ENCODE measurements around the gene ETNK2. TPM values are rescaled to one million over a fixed set of nuclear protein-coding genes. Genes with fewer than 3 reads are reported as not detected.
A peak's percentile ranks its signal among the peaks of the same experiment; 100 is the strongest.

ETNK2 gene
- total and polyA plus RNA-seq, 7 donors, result 0.62 to 1.7 (median 1.2) TPM

GRCh38 chr1:204106825-204107224, 45.0 kb downstream of the ETNK2 start:
- no peak for DNase-seq
- no peaks in the 10 kb centered on the region for H3K9me3 ChIP-seq
- no peak overlapping the region for H3K27ac ChIP-seq
- H3K36me3 ChIP-seq (ENCODE audit: insufficient read depth in 1 of 2, low read depth in 1 of 2), result no peaks in the 10 kb centered on the region
- H3K4me3 ChIP-seq, result no peak overlapping the region
- ATAC-seq, result no peak
- no peaks in the 10 kb centered on the region for H3K27me3 ChIP-seq (ENCODE audit: insufficient read depth in 3 of 3, low read length in 2 of 3)
- H3K4me1 ChIP-seq, result peaks cover 61% of the 10 kb centered on the region
- WGBS, 3 donors, result 96 to 100% (median 99%) methylated on average over 1 of the region's 1 CpG
- TF ChIP-seq CTCF (IDR thresholded peaks at IDR 0.05), result no peak
- intact Hi-C loops (cut with DNase I), result no loop called here

- H3K27me3 ChIP-seq (ENCODE audit: insufficient read depth in 3 of 3, low read length in 2 of 3), result no peaks in the 10 kb centered on the region
- no peak overlapping the region for H3K4me3 ChIP-seq
- ATAC-seq (no peak), DNase-seq (no peak)
- WGBS, 3 donors, result 84 to 86% (median 85%) methylated on average over 5 to 6 of the region's 6 CpGs
- intact Hi-C loops (cut with DNase I), result no loop called here
- H3K9me3 ChIP-seq, result no peaks in the 10 kb centered on the region
- no peak overlapping the region for H3K27ac ChIP-seq
- TF ChIP-seq CTCF (IDR thresholded peaks at IDR 0.05), result no peak
- peaks cover 56% of the 10 kb centered on the region for H3K4me1 ChIP-seq
- H3K36me3 ChIP-seq (ENCODE audit: insufficient read depth in 1 of 2, low read depth in 1 of 2), result no peaks in the 10 kb centered on the region
These were observed 46.7 kb downstream of the ETNK2 start for GRCh38 chr1:204105131-204105515.

GRCh38 chr1:204104331-204105130, 47.3 kb downstream of the ETNK2 start:
- intact Hi-C loops (cut with DNase I), result no loop called here
- H3K27me3 ChIP-seq (ENCODE audit: insufficient read depth in 3 of 3, low read length in 2 of 3), result no peaks in the 10 kb centered on the region
- peak overlapping the region; percentile 39 for H3K27ac ChIP-seq
- 75 to 78% (median 75%) methylated on average over 14 of the region's 14 CpGs for WGBS, 3 donors
- TF ChIP-seq CTCF (IDR thresholded peaks at IDR 0.05), result no peak
- H3K4me3 ChIP-seq, result no peak overlapping the region
- DNase-seq (no peak), ATAC-seq (peak in 3 of 4 donors; percentile 23 to 61 (median 58))
- no peaks in the 10 kb centered on the region for H3K9me3 ChIP-seq
- no peaks in the 10 kb centered on the region for H3K36me3 ChIP-seq (ENCODE audit: insufficient read depth in 1 of 2, low read depth in 1 of 2)
- peaks cover 57% of the 10 kb centered on the region for H3K4me1 ChIP-seq

GRCh38 chr1:204103431-204103741, 48.5 kb downstream of the ETNK2 start:
- Histone ChIP-seq H3K9me3 (no peaks in the 10 kb centered on the region), H3K27me3 (ENCODE audit: insufficient read depth in 3 of 3, low read length in 2 of 3) (no peaks in the 10 kb centered on the region), H3K4me1 (peaks cover 59% of the 10 kb centered on the region), H3K4me3 (peak overlapping the region; percentile 9), H3K36me3 (ENCODE audit: insufficient read depth in 1 of 2, low read depth in 1 of 2) (no peaks in the 10 kb centered on the region), H3K27ac (no peak overlapping the region)
- WGBS, 3 donors, result 6 to 42% (median 9%) methylated on average over 2 of the region's 2 CpGs
- no peak for TF ChIP-seq CTCF (IDR thresholded peaks at IDR 0.05)
- no peak for DNase-seq
- no peak for ATAC-seq
- intact Hi-C loops (cut with DNase I), result no loop called here
